H9 (cell line): Measurements from ENCODE around the gene CALHM1. TPM values are rescaled to one million over a fixed set of nuclear protein-coding genes. Genes with fewer than 3 reads are reported as not detected.

ENCODE experiments used
- DNase-seq: peaks from one replicate; pipeline ENCODE4 v3.0.0-alpha.2; 2017
- H2AFZ ChIP-seq: one replicate; pipeline ENCODE4 v1.6.1; 2013; ENCODE audit warnings: mild to moderate bottlenecking, low read length, control low read depth, moderate library complexity
- H2AK5ac ChIP-seq: 2 replicates; pipeline ENCODE4 v1.6.1; 2013; ENCODE audit warnings: low read length, control low read depth, mixed read lengths; ENCODE audit not compliant: insufficient read length
- H2BK120ac ChIP-seq: one replicate; pipeline ENCODE4 v1.6.1; 2013; ENCODE audit warnings: low read depth, mild to moderate bottlenecking, low read length, control low read depth, inconsistent platforms; ENCODE audit not compliant: poor library complexity, severe bottlenecking
- H2BK12ac ChIP-seq: 2 replicates; pipeline ENCODE4 v1.6.1; 2013; ENCODE audit warnings: low read length, control low read depth, mixed read lengths, low read depth; ENCODE audit not compliant: insufficient read length
- H2BK15ac ChIP-seq: 2 replicates; pipeline ENCODE4 v1.6.1; 2013; ENCODE audit warnings: low read depth, low read length, control low read depth
- H2BK20ac ChIP-seq: one replicate; pipeline ENCODE4 v1.6.1; 2013; ENCODE audit warnings: low read depth, mild to moderate bottlenecking, low read length, control low read depth, inconsistent platforms; ENCODE audit not compliant: poor library complexity, severe bottlenecking
- H2BK5ac ChIP-seq: 2 replicates; pipeline ENCODE4 v1.6.1; 2013; ENCODE audit warnings: low read length, control low read depth, mixed read lengths; ENCODE audit not compliant: insufficient read length
- H3K14ac ChIP-seq: 2 replicates; pipeline ENCODE4 v1.6.1; 2013; ENCODE audit warnings: low read length, control low read depth; ENCODE audit not compliant: insufficient read depth
- H3K18ac ChIP-seq: 2 replicates; pipeline ENCODE4 v1.6.1; 2013; ENCODE audit warnings: low read depth, mild to moderate bottlenecking, mixed read lengths, low read length, control low read depth; ENCODE audit not compliant: insufficient read length
- H3K23ac ChIP-seq: 2 replicates; pipeline ENCODE4 v1.6.1; 2013; ENCODE audit warnings: low read length, control low read depth, mixed read lengths, low read depth; ENCODE audit not compliant: insufficient read length
- H3K23me2 ChIP-seq: 2 replicates; pipeline ENCODE4 v1.6.1; 2013; ENCODE audit warnings: low read depth, mild to moderate bottlenecking, mixed read lengths, low read length, control low read depth; ENCODE audit not compliant: insufficient read length, poor library complexity, severe bottlenecking
- H3K27ac ChIP-seq: 2 replicates; pipeline ENCODE4 v1.5.1; 2013; ENCODE audit warnings: low read length, control low read depth, mixed read lengths, low read depth; ENCODE audit not compliant: insufficient read length
- H3K27me3 ChIP-seq: 2 replicates; pipeline ENCODE4 v1.6.1; 2013; ENCODE audit warnings: low read length, control low read depth, inconsistent platforms; ENCODE audit not compliant: insufficient read depth
- H3K4ac ChIP-seq: 2 replicates; pipeline ENCODE4 v1.6.1; 2013; ENCODE audit warnings: low read depth, mild to moderate bottlenecking, control low read depth, inconsistent platforms, low read length, moderate library complexity
- H3K4me1 ChIP-seq: 2 replicates; pipeline ENCODE4 v1.6.1; 2013; ENCODE audit warnings: low read length, control low read depth, inconsistent platforms; ENCODE audit not compliant: insufficient read depth
- H3K4me2 ChIP-seq: 2 replicates; pipeline ENCODE4 v1.6.1; 2013; ENCODE audit warnings: low read length, control low read depth, mixed read lengths; ENCODE audit not compliant: insufficient read length, insufficient read depth
- H3K56ac ChIP-seq: 2 replicates; pipeline ENCODE4 v1.6.1; 2013; ENCODE audit warnings: low read depth, mild to moderate bottlenecking, mixed read lengths, low read length, control low read depth; ENCODE audit not compliant: insufficient read length
- H3K79me1 ChIP-seq: 2 replicates; pipeline ENCODE4 v1.6.1; 2013; ENCODE audit warnings: low read depth, mild to moderate bottlenecking, moderate library complexity, low read length, control low read depth, inconsistent platforms; ENCODE audit not compliant: insufficient read depth, poor library complexity, severe bottlenecking
- H3K79me2 ChIP-seq: 2 replicates; pipeline ENCODE4 v1.6.1; 2013; ENCODE audit warnings: low read length, control low read depth, inconsistent platforms; ENCODE audit not compliant: insufficient read depth
- H3K9ac ChIP-seq: 2 replicates; pipeline ENCODE4 v1.6.1; 2013; ENCODE audit warnings: low read length, control low read depth, mixed read lengths; ENCODE audit not compliant: insufficient read length; ENCODE audit errors: extremely low read depth
- H3K9me3 ChIP-seq: one replicate; pipeline ENCODE4 v1.6.1; 2013; ENCODE audit warnings: low read depth, low read length, inconsistent platforms; ENCODE audit not compliant: control insufficient read depth
- H3T11ph ChIP-seq: one replicate; pipeline ENCODE4 v1.6.1; 2013; ENCODE audit warnings: mild to moderate bottlenecking, low read length, control low read depth, inconsistent platforms
- H4K20me1 ChIP-seq: one replicate; pipeline ENCODE4 v1.6.1; 2013; ENCODE audit not compliant: control insufficient read depth, insufficient read length, insufficient read depth
- H4K5ac ChIP-seq: 2 replicates; pipeline ENCODE4 v1.6.1; 2013; ENCODE audit warnings: low read depth, mild to moderate bottlenecking, mixed read lengths, low read length, control low read depth; ENCODE audit not compliant: insufficient read length
- H4K8ac ChIP-seq: replicated peaks from 2 replicates; pipeline ENCODE4 v1.6.1; 2013; ENCODE audit warnings: low read length, control low read depth, mixed read lengths, low read depth; ENCODE audit not compliant: insufficient read length
- H4K91ac ChIP-seq: 2 replicates; pipeline ENCODE4 v1.6.1; 2013; ENCODE audit warnings: low read depth, mild to moderate bottlenecking, moderate library complexity, mixed read lengths, low read length, control low read depth; ENCODE audit not compliant: insufficient read length
- H3K27ac Mint-ChIP-seq, 3 experiments: 2 replicates in 2 of 3; 3 replicates in 1 of 3; pipeline ENCODE4 v1.8.0; 2020 to 2021; ENCODE audit warnings: mixed read lengths in 3 of 3, mild to moderate bottlenecking in 1 of 3, moderate library complexity in 1 of 3
- H3K27me3 Mint-ChIP-seq: 2 replicates; pipeline ENCODE4 v1.8.0; 2021; ENCODE audit warnings: low read depth, mild to moderate bottlenecking, moderate library complexity, mixed read lengths
- H3K36me3 Mint-ChIP-seq, 3 experiments: 2 replicates in 2 of 3; 3 replicates in 1 of 3; pipeline ENCODE4 v1.8.0; 2020 to 2021; ENCODE audit warnings: low read depth in 3 of 3, mixed read lengths in 3 of 3; ENCODE audit not compliant: insufficient read depth in 1 of 3
- H3K4me1 Mint-ChIP-seq, 2 experiments: 2 replicates each; pipeline ENCODE4 v1.8.0; 2020; ENCODE audit warnings: mixed read lengths in 2 of 2
- H3K4me3 Mint-ChIP-seq, 2 experiments: 2 replicates in 1 of 2; 3 replicates in 1 of 2; pipeline ENCODE4 v1.8.0; 2020 to 2021; ENCODE audit warnings: mild to moderate bottlenecking in 2 of 2, mixed read lengths in 2 of 2, moderate library complexity in 1 of 2
- H3K9me3 Mint-ChIP-seq, 2 experiments: 2 replicates in 1 of 2; 3 replicates in 1 of 2; pipeline ENCODE4 v1.8.0; 2020; ENCODE audit warnings: mild to moderate bottlenecking in 2 of 2, mixed read lengths in 2 of 2, moderate library complexity in 1 of 2
- CTCF ChIP-seq: fragments of 200-600 bp; sonication (generic); conservative IDR thresholded peaks from 3 replicates; pipeline ENCODE4 v1.8.0; 2021; ENCODE audit warnings: antibody characterized with exemption, mild to moderate bottlenecking
- WGBS: extraction: QIAGEN DNeasy Blood & Tissue Kit; methylation state at CpG from one replicate; pipeline ENCODE4 v1.1.7; 2013; ENCODE audit warnings: missing lambda C conversion rate, low lambda C conversion rate, mixed read lengths; ENCODE audit not compliant: insufficient read length; ENCODE audit errors: extremely low coverage; 5-methylcytosine and 5-hydroxymethylcytosine counted together
- total RNA-seq: library from RNA; stranded (reverse); gene quantifications from 2 replicates; pipeline ENCODE4 v1.2.1, GENCODE V29; 2021

CALHM1 gene
- total RNA-seq, 1 experiment from 2014 or later = 0.13 TPM

GRCh38 chr10:103502849-103503660, 44.4 kb upstream of the CALHM1 start:
- no peaks in the 10 kb centered on the region for H3K9me3 Mint-ChIP-seq
- no peaks in the 10 kb centered on the region for H4K20me1 ChIP-seq
- H4K8ac ChIP-seq = no peak overlapping the region

More at GRCh38 chr10:103502849-103503660, 44.4 kb upstream of the CALHM1 start:
- no peak overlapping the region for H3K4me2 ChIP-seq
- no peaks in the 10 kb centered on the region for H3K4me1 ChIP-seq
- no peaks in the 10 kb centered on the region for H3K79me1 ChIP-seq
- no peak overlapping the region for H3K56ac ChIP-seq
- no peak overlapping the region for H2BK5ac ChIP-seq
- H3K4me3 Mint-ChIP-seq = no peak overlapping the region; a peak in 1 of 5 replicates
- no peak overlapping the region for H3K18ac ChIP-seq
- H3T11ph ChIP-seq = no peak overlapping the region
- no peak overlapping the region for H3K9ac ChIP-seq
- no peak overlapping the region for H3K14ac ChIP-seq
- H3K27ac Mint-ChIP-seq = 0 out of 7 replicates have a peak overlapping the region, but pooled peaks of 1 of the 3 experiments have one; percentile 26
- H2AFZ ChIP-seq = no peak overlapping the region
- H3K4ac ChIP-seq = no peak overlapping the region
- H3K27me3 Mint-ChIP-seq = peaks cover 11% of the 10 kb centered on the region
- H3K23me2 ChIP-seq = no peaks in the 10 kb centered on the region
- peaks cover 12 to 26% of the 10 kb centered on the region in 2 experiments for H3K4me1 Mint-ChIP-seq
- no peak overlapping the region for H2AK5ac ChIP-seq
- H2BK120ac ChIP-seq = no peak overlapping the region
- H3K9me3 ChIP-seq = no peaks in the 10 kb centered on the region
- no CpG with 5 or more reads among the region's 13 CpGs for WGBS
- no peak overlapping the region for H3K23ac ChIP-seq
- H4K5ac ChIP-seq = no peak overlapping the region
- no peak overlapping the region for H4K91ac ChIP-seq
- H3K36me3 Mint-ChIP-seq = no peaks in the 10 kb centered on the region
- H2BK20ac ChIP-seq = no peak overlapping the region
- no peak overlapping the region for H3K27ac ChIP-seq
- H3K27me3 ChIP-seq = no peaks in the 10 kb centered on the region
- no peak overlapping the region for H2BK15ac ChIP-seq
- H2BK12ac ChIP-seq = no peak overlapping the region
- DNase-seq = no peak
- TF ChIP-seq CTCF = no peak
- no peaks in the 10 kb centered on the region for H3K79me2 ChIP-seq
